ENCODE measurements around the gene SARS1.

DNA sequence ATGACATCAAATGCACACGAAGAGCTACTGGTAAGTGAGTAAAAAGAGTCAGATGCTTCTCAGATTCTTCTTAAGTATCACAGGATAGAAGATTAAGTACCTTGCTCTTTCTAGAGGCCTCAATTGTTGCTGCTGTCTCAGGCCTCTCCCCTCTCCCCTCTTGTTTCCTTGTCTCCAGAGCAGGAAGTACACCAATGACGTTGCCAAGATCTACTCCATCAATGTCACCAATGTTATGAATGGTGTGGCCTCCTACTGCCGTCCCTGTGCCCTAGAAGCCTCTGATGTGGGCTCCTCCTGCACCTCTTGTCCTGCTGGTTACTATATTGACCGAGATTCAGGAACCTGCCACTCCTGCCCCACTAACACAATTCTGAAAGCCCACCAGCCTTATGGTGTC, 21.3 kb upstream of the SARS1 start:
- TF ChIP-seq POLR2AphosphoS5 (IDR thresholded peaks at IDR 0.05; ENCODE audit: borderline replicate concordance, low read depth, low read length), result no peak
- TF ChIP-seq EZH2 (IDR thresholded peaks at IDR 0.05), result no peak
- TF ChIP-seq FOXP2 (optimal IDR thresholded peaks at IDR 0.05; ENCODE audit: control extremely low read depth, extremely low read length, insufficient read depth), result no peak
